SK-MEL-5 (cell line): ENCODE data around the gene RBM6. TPM values are rescaled to one million over a fixed set of nuclear protein-coding genes. Genes with fewer than 3 reads are reported as not detected.
A peak's percentile ranks its signal among the peaks of the same experiment; 100 is the strongest.
"Not testable (repeated sequence)": the region's sequence is repeated elsewhere in the genome, so short reads cannot be mapped to it uniquely, and the experiment has no call there.

Experiments used
- DNase-seq: peaks from one replicate; pipeline ENCODE4 v3.0.0-alpha.2; 2016; ENCODE audit warnings: low read depth, low spot score
- in situ Hi-C: cut with HindIII; loops from 2 replicates; pipeline ENCODE4 v1.10.0; 2016; ENCODE audit warnings: low sequenced_read_pairs, high pct_unique_total_duplicates, low pct_unique_long_range_greater_than_20kb
- polyA plus RNA-seq, 2 experiments: library from polyadenylated mRNA; depleted of rRNA; stranded (reverse); fragments of >200 nt; gene quantifications; 2 replicates each; pipeline ENCODE4 v1.2.3, GENCODE V29; 2015
- total RNA-seq: library from RNA; depleted of rRNA; stranded (reverse); fragments of >200 nt; shearing (Covaris generic); gene quantifications from 2 replicates; pipeline ENCODE4 v1.2.3, GENCODE V29; 2014; rRNA removed

RBM6 gene, protein sequence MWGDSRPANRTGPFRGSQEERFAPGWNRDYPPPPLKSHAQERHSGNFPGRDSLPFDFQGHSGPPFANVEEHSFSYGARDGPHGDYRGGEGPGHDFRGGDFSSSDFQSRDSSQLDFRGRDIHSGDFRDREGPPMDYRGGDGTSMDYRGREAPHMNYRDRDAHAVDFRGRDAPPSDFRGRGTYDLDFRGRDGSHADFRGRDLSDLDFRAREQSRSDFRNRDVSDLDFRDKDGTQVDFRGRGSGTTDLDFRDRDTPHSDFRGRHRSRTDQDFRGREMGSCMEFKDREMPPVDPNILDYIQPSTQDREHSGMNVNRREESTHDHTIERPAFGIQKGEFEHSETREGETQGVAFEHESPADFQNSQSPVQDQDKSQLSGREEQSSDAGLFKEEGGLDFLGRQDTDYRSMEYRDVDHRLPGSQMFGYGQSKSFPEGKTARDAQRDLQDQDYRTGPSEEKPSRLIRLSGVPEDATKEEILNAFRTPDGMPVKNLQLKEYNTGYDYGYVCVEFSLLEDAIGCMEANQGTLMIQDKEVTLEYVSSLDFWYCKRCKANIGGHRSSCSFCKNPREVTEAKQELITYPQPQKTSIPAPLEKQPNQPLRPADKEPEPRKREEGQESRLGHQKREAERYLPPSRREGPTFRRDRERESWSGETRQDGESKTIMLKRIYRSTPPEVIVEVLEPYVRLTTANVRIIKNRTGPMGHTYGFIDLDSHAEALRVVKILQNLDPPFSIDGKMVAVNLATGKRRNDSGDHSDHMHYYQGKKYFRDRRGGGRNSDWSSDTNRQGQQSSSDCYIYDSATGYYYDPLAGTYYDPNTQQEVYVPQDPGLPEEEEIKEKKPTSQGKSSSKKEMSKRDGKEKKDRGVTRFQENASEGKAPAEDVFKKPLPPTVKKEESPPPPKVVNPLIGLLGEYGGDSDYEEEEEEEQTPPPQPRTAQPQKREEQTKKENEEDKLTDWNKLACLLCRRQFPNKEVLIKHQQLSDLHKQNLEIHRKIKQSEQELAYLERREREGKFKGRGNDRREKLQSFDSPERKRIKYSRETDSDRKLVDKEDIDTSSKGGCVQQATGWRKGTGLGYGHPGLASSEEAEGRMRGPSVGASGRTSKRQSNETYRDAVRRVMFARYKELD
- total RNA-seq, result 27.4 and 34.2 TPM in 2 replicates
- 36.4 and 44.8 TPM in 2 replicates for polyA plus RNA-seq (2015; cell fraction: cytosol; rRNA removed)
- polyA plus RNA-seq (2015; cell fraction: nucleus; rRNA removed), result 220 and 256 TPM in 2 replicates

DNA sequence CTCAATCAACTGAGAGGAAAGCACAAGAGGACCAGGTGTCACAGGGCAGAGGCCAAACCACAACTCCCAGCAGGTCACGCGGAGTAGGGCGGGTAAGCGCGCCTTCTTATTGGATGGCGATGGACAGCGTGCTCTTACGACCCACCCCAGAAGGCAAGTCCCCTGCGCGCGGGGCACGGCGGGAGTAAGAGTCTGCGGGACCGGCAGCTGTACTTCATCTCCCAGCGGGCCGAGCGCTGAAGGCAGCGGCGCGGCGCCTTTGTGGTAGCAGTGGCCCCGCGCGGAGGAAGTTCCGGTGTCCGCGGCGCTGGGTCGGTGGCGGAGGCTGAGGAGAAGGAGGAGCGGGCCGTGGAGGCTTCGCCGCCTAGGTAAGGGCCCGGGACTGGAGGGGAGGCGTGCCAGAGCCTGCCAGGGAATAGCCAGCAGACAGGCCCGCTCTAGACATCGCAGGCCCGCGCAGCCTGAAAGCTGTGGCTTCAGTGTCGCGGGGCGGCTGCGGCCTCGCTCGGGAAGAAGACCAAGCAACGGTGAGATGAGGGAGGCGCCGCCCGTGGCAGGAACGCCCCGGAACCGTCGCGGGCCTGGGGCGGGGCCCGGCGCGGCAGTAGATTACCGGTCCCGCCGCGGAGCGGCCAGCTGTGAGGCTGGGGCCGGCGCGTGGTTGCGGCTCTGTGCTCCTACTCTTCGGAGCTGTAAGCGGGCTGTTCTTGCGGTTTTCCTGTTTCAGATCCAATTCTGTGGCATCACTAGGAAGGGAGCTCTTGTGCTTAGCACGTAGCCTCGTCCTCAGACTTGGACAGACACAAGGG, at the start of gene RBM6:
Gene RBM6, plus strand, starts transcription at position 293 of the 809 bp plus-strand sequence. CDS start 22,492 bp downstream, outside the sequence.
- in situ Hi-C loops, result no loop called here
- DNase-seq, result peak; percentile 98

DNA sequence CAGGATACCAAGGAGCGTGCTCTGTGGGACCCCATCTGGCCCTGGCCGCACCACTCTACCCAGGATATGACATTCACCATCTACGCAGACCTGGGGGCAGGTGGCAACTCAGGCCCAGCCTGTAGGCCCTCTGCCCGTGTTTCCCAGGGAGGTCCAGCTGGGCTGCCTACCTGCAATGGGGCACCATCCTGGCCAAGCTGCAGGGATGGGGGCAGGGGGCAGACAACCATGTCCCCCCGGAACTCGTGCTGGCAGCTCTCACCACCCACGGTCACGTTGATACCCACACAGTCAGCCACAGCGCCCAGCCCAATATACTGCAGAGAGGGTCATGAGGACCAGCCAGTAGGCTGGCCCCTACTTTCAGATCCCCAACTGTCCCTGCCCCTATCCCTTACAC, 44.2 kb upstream of the RBM6 start:
- in situ Hi-C loops, result no loop called here
- DNase-seq, result no peak

DNA sequence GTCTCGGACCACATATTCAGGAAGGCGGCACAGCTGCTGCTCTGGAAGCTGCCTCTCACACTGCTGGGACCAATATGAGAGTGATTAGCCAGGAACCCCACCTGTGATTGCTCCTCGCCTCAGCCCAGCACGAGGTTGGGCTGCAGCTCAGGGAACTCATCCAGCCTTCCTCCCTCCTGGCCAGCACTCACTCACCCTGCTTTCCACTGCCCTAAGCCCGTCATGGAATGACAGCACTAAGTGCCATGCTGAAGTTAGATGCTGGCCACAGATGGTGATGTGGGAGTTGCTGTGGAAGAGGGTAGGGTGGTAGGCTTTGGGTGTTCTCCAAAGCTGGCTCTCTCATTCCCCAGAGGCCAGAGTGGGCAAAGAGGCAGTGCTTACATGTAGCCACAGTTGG, 43.6 kb upstream of the RBM6 start:
- in situ Hi-C loops, result no loop called here
- no peak for DNase-seq

DNA sequence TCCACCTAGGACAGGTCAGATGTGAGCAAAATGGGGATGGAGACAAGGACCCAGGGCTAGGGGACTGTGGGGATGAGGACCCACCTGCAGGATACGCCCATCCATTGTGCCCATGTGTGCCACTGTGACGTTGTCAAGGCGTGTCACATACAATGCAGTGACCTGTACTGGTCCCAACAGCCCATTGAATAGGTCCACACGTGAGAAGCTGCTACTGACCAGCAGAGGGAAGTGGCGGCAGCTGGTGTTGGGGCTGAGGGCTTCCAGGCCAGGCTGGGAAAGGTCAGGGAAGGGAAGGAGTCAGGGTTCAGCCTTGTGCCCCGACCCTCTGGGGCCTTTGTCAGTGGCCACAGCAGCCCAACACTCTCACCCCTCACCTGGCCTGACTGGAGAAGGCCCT, 41.0 kb upstream of the RBM6 start:
- in situ Hi-C loops, result no loop called here
- DNase-seq, result no peak

DNA sequence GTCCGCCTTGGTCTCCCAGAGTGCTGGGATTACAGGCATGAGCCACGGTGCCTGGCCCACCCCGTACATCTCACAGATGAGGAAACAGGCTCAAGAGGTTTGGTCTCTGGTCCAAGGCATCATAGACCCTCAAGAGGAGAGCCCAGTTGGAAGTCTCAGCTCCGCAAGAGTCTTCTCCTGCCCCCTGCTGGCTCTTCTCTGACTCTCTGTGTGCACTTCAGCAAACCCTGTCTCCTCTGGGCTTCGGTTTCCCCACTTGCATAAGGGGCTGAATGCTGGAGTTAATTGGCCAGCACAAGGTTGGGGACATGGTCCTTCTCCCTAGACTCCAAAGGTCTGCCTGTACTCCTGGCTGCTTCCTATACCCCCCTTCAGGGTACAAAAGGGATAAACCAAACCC, 40.1 kb upstream of the RBM6 start:
- in situ Hi-C loops, result no loop called here

DNA sequence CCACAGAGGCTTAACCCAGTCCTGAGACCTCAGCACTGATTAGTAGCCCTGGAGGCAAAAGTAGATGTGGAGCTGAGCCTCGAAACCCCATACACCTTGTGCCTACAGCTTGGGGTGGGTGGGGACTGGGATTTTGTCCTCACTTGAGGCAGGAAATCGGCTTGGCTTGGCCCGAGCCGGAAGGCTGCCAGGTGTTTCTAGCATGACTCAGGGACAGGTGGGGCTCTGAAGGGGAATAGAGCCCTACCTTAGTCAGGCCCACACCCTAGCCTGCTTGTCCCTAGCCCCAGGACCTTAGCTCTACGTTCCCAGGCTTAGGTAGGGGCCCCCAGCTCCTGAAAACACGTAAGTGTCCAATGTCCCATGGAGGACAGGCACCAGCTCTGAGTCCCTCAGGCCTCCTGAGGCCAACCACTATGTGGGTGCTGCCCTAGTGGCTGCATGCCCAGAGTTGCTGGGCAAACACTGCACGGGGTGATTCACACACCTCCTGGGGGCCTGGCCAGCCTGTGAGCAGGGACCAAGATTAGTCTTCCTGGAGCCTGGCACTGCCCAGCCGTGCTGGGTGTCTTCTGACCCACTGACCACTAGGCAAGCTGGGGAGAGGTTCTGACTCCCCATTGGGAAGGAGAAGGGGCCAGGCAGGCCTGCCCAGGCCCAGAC, 39.3 kb upstream of the RBM6 start:
- no peak for DNase-seq
- in situ Hi-C loops, result no loop called here

More for the DNA sequence above, 40.1 kb upstream of the RBM6 start:
- DNase-seq, result peak; percentile 66

DNA sequence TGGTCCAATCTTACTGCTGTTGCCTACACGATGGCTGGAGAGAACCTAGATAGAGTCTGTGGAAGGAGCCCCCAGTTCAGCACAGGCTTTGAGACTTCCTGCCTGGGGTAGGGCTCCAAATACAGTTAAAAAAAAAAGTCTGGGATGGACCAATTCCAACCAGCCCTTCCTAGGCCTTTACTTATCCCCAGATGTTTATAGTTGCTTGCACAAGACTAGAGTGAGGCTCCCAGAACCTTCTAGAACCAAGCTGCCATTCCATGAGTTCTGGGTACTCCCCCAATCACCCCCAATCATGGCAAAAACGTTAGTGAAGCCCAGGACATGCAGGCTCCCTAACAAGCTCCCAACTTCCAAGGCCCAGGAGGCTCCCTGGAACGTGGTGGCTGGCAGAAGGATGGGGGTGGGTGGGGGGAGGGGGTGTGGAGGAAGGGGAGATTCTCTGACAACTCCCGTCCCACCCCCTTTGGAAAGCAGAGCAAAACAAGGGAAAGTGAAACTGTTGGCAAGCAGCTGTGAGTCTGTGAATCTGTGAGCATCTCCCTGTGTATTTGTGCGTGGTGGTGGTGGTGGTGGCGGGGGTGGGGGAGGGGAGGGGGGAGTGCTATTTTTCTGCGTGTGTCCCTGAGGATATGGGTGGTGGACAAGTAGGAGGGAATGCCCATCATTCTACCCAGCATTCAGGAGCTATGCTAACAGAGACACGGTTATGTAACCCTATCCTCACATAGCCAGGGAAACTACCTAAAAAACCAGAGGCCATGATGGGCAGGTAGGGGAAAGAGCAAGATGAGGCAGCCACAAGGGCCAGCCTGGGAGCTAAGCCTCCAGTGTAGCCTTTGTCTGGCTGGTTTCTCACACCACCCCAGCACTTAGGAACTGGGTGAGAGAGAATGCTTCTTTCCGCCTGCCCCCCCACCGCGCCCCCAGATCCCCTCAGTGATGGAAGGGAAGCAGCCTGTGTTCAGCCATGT, 38.3 kb upstream of the RBM6 start:
- DNase-seq, result no peak
- in situ Hi-C loops, result no loop called here

DNA sequence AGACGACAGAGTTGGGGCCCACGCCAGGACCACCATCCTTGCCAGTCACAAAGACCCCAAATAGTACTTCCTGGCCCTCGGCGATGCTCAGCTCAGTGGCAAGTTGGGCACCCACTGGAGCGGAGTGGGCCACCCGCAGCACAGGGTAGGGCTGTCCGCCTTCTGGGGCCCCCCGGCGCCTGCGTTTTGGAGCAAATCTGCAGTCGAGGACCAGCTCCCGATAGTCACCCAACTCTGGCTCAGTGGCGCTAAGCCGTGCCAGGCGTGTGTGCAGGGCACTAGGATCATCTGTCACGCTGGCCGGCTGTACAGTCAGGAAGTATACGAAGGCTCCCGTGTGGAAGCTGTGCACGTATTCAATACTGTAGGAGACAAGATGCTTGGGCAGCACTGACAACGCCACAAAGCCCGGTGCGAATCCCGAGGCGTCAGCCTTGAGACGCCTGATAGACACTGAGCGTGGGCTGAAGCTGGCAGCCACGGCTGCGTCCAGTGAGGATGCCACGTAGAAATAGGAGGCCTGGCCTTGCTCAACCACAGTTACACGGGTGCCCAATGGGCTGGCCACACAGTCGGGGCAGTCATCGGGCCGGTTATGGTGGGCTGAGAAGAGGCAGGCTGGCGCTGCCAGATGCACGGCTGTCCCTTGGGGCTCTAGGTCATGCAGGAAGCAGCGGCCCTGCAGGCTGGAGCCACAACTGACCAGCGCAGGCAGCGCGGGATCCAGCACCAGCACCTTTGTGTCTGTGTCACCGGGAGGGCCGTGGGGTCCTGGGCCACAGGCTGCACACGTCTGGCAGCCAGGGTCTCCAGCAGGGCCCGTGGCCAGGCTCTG, 37.2 kb upstream of the RBM6 start:
- in situ Hi-C loops, result no loop called here
- DNase-seq, result no peak

DNA sequence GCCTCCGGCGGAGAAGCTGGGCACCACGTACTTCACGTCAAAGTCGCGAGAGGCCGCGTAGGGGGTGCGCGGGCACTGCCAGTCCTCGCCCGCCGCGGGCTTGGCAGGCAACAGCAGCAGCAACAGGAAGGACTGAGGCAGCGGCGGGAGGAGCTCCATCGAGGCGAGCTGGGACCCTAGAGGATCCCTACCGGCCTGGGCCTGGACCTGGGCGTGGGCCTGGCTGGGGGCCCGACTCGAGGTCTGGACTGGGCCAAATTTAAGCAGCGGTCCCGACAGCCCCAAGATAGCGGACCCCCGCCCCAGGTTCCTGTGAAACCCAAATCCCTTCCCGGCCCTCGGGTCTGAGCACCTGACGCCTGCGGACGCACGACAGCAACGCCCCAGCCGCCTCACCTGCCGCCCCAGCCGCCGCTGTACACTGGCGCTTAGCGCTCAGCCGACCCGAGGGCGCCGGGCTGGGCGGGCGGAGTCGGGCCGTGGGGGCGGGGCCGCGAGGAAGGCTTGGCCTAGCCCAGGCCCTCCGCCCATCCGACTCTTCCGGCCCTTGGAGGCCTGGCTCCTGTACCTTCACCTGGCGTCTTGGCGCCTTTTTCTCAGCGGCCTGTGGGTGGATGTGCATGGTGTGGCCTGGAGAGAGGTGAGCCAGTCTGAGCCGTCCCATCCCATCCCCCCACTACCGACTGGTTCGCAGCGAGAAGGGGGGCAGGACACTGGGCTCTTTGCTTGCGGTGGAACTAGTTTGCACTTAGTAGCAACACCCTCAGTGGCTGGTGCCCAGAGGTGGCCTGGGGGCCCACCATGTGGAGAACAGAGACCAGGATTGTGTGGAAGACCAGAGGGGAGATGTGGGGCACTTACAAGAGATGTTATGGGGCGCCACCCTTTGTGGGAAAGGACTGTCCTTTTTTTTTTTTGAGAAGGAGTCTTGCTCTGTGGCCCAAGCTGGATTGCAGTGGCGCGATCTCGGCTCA, 36.2 kb upstream of the RBM6 start, which contains the start of gene MST1R:
Gene MST1R, minus strand, starts transcription at position 423 of the 974 bp plus-strand sequence. Its CDS starts 264 bp downstream, at position 159.
- in situ Hi-C loops, result no loop called here
- no peak for DNase-seq

DNA sequence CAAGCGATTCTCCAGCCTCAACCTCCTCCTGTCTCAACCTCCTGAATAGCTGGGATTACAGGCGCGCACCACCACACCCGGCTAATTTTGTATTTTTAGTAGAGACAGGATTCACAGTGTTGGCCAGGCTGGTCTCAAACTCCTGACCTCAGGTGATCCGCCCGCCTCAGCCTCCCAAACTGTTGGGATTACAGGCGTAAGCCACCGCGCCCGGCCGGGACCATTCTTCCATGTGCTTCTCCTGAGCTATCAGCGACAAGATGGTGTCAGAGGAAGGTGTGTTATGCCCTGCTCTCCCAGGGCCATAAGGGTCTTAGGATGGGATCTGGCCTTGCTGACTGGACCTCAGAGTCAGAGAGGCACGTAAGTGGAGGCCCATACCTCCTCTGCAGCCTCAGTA, 35.5 kb upstream of the RBM6 start:
- in situ Hi-C loops, DNase-seq: not testable (repeated sequence)

DNA sequence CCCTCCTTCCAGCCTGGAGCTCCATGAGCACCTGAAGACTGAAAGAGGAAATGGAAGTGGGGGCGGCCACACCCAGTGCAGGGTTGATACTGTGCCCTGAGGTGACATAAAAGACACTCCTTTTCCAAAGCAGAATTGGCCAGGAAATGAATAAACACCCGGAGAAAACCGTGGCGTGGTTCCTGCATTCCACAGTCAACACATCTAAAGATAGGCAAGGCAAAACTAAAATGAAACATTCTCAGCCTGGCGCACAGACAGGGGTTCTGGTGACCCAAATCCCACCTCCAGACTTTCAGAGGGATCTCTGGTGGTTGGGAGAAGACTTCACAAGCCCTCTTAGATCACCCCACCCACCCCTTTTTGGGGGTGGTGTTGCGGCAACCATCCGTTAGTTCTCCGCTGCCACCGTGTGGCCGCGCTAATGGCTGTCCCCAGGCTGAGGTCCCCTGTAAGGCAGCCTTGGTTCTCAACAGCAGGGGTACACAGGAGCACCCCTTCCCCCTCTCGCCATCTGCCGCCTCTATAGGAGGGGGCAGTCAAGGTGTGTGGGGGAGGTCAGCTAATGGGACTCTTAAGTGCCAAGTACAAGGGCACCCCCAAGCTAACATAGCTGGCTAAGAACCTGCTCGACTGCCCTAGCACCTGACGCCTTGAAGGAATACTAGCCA, 33.7 kb upstream of the RBM6 start:
- in situ Hi-C loops, result no loop called here

DNA sequence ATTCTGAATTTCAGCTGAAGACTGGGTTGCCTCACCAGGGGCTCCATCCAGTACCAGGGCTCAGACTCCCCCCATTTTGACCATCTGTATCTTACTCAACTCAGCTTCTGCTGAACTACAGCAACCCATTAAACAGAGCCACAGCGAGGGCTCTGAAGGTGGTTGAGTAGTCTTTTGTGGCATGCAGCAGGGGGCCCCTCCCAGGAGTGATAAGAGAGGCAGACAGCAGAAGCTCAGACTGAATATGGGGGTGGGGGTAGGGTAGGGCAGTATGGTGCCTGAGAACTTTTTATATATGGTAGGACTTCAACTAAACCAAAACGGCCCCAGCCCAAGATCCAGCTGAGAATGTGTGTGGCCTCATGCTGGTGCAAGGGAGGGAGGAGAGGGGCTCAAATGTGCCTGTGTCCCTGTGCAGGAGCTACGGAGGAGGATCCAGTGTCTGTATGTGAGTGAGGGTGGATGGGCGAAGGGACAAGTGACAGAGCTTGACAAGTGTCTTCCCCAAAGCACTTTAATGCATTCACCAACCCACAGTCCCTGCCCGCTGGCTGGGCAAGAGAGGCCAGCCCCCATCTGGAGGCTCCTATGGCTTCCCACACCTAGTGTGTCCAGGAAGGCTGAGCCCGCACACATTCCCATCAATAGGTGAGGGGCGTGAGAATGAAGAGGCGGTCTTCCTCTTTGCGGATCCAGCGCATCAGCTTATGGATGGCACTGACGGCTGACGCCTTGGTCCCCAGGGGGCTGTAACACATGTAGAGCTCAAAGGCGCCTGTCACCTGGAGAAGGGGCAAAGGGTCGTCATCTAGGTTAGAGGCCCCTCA, 31.4 kb upstream of the RBM6 start:
- no peak for DNase-seq
- in situ Hi-C loops, result no loop called here

More for the DNA sequence above, 33.7 kb upstream of the RBM6 start:
- peak; percentile 42 for DNase-seq
